ENCODE data around the gene SLFN5. TPM values are rescaled to one million over a fixed set of nuclear protein-coding genes. Genes with fewer than 3 reads are reported as not detected.
"Not testable (repeated sequence)": the region's sequence is repeated elsewhere in the genome, so short reads cannot be mapped to it uniquely, and the experiment has no call there.

The SLFN5 gene
- total RNA-seq, 1 donor from 2014 or later = 16.3 TPM

DNA sequence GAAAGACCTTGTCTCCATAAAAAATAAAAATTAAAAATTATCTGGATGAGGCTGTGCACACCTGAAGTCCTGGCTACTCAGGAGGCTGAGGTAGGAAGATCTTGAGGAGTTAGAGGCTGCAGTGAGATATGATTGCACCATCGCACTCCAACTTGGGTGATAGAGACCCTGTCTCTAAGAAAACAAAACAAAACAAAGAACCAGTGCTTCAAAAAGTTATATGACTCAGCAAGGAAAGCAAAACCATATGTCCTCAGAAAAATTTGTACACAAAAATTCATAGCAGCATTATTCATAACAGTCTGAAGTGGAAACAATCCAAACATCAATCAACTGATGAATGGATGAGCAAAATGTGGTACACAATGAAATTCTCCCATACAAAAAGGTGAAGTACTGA is 48.9 kb downstream of the SLFN5 start:
- DNase-seq (ENCODE audit: low read depth in 2 of 2) = peak in 1 of 2 donors; percentile 87

GRCh38 chr17:35293151-35293847 is 50.4 kb downstream of the SLFN5 start:
- no peak for DNase-seq (ENCODE audit: low read depth in 2 of 2)

GRCh38 chr17:35294756-35295155 is 51.9 kb downstream of the SLFN5 start:
- DNase-seq (ENCODE audit: low read depth in 2 of 2) = no peak

DNA sequence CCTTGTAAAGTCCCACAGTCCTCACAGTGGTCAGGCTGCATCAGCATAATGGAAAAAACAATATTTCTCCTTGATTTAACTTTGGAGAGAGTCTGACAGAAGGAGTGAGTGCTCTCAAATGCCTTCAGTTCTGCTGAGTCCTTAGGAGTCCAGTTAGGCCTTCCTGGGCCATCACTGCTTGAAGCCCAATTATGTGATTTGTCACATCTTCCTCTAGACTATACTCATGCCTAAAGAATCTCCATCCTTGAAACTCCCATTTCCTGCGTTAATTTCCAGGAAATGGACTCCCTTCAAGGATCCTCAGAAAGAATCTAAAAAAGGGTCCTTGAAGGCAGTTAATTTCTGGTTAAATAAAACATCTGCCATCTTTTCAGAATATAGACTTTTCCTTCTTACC is 52.8 kb downstream of the SLFN5 start:
- peak in 1 of 2 donors; percentile 75 for DNase-seq (ENCODE audit: low read depth in 2 of 2)

GRCh38 chr17:35297666-35298065 is 54.8 kb downstream of the SLFN5 start:
- DNase-seq (ENCODE audit: low read depth in 2 of 2) = no peak

DNA sequence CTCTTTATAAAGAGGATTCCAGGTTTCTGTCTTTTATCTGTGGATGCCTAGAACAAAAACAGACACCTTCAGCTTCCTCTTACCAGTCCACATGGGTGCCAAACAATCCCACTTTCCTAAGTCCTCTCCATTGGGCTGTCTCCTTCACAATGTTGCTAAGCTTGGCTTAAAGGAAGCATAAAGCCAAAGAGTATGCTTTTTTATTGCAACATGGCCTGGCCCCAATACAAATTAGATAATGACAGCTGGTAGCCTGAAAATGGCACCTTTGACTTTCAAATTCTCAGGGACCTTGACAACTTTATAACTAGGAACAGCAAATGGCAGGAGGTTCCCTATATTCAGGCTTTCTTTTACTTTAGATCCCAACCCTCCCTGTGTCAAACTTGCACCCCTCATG is 55.8 kb downstream of the SLFN5 start:
- no peak for DNase-seq (ENCODE audit: low read depth in 2 of 2)

DNA sequence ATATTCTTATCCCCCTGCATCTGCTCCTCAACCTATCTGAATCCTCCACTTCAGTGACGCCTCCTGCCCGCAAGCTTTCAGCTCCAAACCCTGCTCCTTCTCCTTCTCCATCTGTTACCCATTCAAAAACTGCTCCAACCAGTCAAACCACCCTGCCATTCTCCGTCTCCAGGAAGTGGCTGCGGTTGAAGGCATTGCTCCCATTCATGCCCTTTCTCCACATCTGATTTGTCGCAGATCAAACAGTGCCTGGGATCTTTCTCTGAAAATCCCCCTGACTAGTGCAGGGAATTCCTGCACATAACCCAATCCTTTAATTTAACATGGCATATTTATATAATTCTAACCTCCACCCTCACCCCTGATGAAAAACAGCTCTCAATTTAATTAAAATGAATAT is 56.3 kb downstream of the SLFN5 start:
- peak in 1 of 2 donors; percentile 14 for DNase-seq (ENCODE audit: low read depth in 2 of 2)

DNA sequence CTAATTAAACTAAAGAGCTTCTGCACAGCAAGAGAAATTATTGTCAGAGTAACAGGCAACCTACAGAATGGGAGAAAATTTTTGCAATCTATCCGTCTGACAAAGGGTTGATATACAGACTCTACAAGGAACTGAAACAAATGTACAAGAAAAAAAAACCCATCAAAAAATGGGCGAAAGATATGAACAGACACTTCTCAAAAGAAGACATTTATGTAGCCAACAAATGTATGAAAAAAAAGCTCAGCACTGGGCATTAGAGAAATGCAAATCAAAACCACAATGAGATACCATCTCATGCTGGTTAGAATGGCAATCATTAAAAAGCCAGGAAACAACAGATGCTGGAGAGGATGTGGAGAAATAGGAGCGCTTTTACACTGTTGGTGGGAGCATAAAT is 66.5 kb downstream of the SLFN5 start:
- DNase-seq (ENCODE audit: low read depth in 2 of 2) = not testable (repeated sequence)

- no peak for DNase-seq (ENCODE audit: low read depth in 2 of 2)
These were observed 69.5 kb downstream of the SLFN5 start for GRCh38 chr17:35312346-35312745.

- DNase-seq (ENCODE audit: low read depth in 2 of 2) = peak; percentile 82 to 87
These were observed 70.2 kb downstream of the SLFN5 start for GRCh38 chr17:35312790-35313711.

DNA sequence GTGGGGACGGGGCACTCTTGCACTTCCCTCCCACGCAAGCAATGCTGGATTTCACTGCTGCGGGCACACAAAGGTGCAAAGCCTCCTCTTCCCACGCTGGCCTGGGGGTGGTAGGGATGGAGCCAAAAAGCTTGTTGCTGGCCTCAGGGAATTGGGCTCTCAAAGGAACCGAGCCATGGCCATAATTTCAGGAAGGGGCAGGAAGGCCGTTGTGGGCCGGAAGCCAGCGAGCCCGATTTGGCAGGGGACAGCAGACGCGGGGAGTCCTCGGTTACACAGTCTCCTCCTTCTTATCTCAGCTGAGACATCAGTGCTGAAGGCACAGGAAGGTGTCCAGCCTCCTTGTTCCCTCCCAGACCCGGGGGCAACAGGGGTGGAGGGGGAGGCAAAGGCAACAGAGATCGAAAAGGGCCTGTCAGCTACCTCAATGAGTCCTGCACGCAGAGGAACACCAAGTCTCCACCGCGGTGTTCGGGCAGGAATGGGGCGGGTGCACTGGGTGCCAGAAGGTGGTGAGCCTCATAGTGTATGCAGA is 71.1 kb downstream of the SLFN5 start:
- no peak for DNase-seq (ENCODE audit: low read depth in 2 of 2)

GRCh38 chr17:35314415-35315216 is 71.7 kb downstream of the SLFN5 start:
- no peak for DNase-seq (ENCODE audit: low read depth in 2 of 2)

DNA sequence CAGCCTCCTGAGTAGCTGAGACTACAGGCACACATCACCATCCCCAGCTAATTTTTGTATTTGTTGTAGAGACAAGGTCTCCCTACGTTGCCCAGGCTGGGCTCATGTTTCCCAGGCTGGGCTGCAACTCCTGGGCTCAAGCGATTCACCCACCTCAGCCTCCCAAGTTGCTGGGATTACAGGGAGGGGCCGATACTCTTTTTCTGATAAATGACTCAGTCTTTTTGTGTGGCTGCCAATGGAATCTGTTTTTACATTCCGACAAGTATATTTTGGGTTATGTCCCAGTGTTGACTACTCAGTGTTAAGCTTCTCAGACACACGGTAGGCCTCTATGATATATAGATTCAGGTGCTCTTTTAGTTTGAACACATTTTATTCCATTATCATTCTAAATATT is 72.4 kb downstream of the SLFN5 start:
- DNase-seq (ENCODE audit: low read depth in 2 of 2) = peak; percentile 58 to 71

- DNase-seq (ENCODE audit: low read depth in 2 of 2) = no peak
These were observed 73.1 kb downstream of the SLFN5 start for GRCh38 chr17:35315971-35316370.

DNA sequence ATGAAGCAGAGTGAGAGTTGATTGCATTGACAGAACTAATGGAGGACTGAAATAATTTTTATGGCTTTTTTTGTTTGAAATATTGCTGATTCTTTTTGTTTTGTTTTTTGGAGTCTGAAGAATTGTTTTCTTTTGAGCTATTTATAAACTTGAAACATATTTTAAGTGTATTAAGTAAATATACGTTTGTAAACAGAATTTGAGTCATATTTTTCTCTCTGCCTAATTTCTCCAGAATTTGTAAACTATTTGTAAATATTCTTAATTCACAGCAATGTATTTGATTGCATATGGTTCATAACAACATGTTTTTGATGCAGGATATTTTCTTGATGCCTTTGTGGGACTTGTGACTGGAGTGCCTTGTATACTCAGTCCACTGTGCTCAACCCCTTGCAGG is 79.9 kb downstream of the SLFN5 start:
- DNase-seq (ENCODE audit: low read depth in 2 of 2) = no peak

Other genes starting within 250 kb of the SLFN5 start
- 3.6 and 6.5 TPM in 2 replicates for gene RFFL, start 179.4 kb upstream of the SLFN5 start, total RNA-seq
- 6.0 and 7.4 TPM in 2 replicates for gene RAD51D, start 123.2 kb upstream of the SLFN5 start, total RNA-seq
- gene FNDC8, start 121.5 kb upstream of the SLFN5 start, total RNA-seq = not detected in 2 replicates
- 9.9 and 12.2 TPM in 2 replicates for gene NLE1, start 100.8 kb upstream of the SLFN5 start, total RNA-seq
- gene UNC45B, start 95.3 kb upstream of the SLFN5 start, total RNA-seq = not detected in 2 replicates
- not detected in 2 replicates for gene SLC35G3, start 48.7 kb upstream of the SLFN5 start, total RNA-seq
- 28.3 and 55.6 TPM in 2 replicates for gene SLFN11, start 130.5 kb downstream of the SLFN5 start, total RNA-seq
- gene SLFN12, start 189.4 kb downstream of the SLFN5 start, total RNA-seq = 25.9 and 50.4 TPM in 2 replicates
- 0.65 and 2.2 TPM in 2 replicates for gene SLFN13, start 205.7 kb downstream of the SLFN5 start, total RNA-seq